D721Med (cell line): Measurements from ENCODE around the gene COX6B1.

Experiments
- DNase-seq: peaks from one replicate; pipeline ENCODE4 v3.0.0; 2011; ENCODE audit warnings: low spot score; ENCODE audit not compliant: insufficient read length
- FAIRE-seq: peaks from 2 replicates; lab custom pipeline; 2011; peaks lifted over from hg19 to GRCh38; lab: Jason Lieb, UNC
- CTCF ChIP-seq: IDR thresholded peaks from 2 replicates; pipeline ENCODE4 v1.5.1; 2012; ENCODE audit warnings: mild to moderate bottlenecking, control low read depth; ENCODE audit not compliant: insufficient read depth; ENCODE audit errors: missing control alignments

Gene COX6B1

DNA sequence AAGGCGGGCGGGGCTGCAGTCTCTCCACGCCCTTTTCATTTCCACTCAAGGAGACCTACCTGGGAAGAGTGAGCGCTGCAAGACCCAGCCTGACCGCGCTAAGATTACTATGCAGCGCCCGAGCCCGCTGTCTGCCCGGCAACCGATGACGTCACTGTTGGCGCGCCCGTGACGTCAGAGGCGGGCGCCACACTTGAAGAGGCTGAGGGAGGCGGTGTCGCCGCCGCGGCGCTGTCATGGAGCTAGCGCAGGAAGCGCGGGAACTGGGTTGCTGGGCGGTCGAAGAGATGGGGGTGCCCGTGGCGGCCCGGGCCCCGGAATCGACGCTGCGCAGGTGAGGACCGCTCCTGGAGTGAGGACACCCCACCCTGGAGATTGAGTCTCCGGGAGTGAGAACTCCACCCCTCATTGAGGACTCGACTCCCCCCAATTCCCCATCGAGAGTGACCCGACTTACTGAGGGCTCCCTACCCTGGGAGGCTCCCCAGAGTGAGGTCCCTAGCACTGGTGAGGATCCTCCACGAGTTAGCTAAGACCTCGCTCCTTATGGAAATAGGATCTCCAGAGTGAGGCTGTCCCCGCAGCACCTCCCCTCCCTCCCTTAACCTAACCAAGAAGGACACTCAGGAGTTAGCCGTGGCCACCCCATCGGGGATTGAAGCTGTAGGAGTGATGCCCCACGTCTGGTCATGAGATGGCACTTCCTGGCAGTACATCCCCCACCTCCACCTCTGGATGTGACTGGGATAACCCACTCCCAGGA, 35.4 kb upstream of the COX6B1 start, which contains the start of gene HAUS5:
TSS of gene HAUS5 (plus strand) at position 177 of the 763 bp plus-strand sequence. CDS start at position 237, 60 bp downstream.
- FAIRE-seq: no peak
- peak; percentile 85 for DNase-seq
- no peak for TF ChIP-seq CTCF

DNA sequence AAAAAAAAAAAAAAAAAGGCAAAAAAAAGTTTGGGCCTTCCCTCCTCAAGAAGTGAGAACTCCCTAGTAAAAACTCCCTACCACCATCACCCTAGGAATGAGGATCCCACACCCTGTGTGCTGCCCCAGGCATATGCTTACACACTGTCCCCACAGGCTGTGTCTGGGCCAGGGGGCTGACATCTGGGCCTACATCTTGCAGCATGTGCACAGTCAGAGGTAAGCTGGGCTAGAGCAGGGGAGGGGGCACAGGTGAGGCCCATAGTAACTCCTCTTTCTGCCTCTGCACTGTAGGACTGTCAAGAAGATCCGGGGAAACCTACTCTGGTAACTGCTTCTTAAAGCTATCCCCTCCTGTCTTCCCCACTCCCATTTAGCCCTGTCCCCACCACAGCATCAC, 34.5 kb upstream of the COX6B1 start:
- DNase-seq (no peak), FAIRE-seq (no peak)
- no peak for TF ChIP-seq CTCF

DNA sequence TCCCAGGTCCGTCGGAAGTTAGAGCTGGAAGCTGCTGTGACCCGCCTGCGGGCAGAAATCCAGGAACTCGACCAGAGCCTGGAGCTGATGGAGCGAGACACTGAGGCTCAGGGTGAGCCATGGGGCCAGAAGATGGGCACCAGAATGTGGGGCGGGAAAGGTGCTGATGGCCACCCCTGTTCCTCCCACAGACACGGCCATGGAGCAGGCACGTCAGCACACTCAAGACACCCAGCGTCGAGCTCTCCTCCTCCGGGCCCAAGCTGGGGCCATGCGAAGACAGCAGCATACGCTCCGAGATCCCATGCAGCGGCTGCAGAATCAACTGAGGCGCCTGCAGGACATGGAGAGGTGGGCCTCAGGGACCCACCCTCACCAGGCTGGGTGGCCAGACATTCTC, 33.1 kb upstream of the COX6B1 start:
- no peak for FAIRE-seq
- no peak for TF ChIP-seq CTCF
- DNase-seq: no peak

GRCh38 chr19:35618857-35619256, 29.3 kb upstream of the COX6B1 start:
- DNase-seq (no peak), FAIRE-seq (no peak)
- no peak for TF ChIP-seq CTCF

DNA sequence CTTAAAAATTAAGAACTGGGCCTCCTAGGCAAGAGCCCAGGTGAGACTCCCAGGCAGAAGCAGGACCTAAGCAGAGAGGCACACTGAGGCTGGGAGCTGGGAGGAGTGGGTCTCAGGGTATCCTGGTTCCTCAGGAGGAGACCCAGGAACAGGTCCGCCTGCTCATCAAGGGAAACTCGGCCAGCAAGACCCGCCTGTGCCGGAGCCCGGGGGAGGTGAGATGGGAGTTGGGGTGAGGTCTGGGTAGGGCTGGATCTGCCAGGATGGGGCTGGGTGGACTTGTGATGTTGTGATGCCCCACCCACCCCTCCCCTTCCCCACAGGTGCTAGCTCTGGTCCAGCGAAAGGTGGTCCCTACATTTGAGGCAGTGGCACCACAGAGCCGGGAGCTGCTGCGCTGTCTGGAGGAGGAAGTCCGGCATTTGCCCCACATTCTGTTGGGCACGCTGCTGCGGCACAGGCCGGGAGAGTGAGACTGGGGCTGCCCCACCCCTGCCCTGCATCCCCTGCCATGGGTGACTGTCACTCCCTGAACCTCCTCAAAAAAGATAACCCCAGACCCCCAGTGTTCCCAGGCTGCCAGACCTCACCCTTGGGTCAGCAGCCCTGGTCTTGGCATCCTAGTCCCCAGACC, 28.7 kb upstream of the COX6B1 start:
- DNase-seq (no peak), FAIRE-seq (no peak)
- TF ChIP-seq CTCF: no peak

GRCh38 chr19:35620001-35620400, 28.1 kb upstream of the COX6B1 start:
- no peak for TF ChIP-seq CTCF
- FAIRE-seq: no peak
- no peak for DNase-seq

DNA sequence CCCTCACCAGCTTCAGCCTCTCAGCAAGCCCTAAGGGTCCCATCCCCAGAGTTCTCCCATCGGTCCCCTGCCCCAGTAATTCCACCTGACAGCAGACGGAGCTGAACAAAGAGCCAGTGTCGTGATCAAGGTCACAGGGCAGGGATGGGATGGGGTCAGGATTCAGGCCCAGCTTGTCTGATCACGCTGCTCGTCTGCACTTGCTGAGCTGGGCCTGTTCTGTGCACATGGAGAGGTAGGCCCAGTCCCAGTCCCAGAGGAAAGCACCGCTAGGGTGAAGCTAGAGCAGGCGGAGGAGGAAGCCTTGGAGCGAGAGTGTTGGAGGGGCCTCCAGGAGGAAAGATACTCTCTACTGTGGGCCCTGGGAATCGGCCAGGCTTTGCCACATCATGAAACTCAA, 26.4 kb upstream of the COX6B1 start:
- DNase-seq: no peak
- FAIRE-seq: no peak
- no peak for TF ChIP-seq CTCF
